Lower lobe of right lung (tissue), 2 donors: ENCODE results near the gene IL31RA. TPM values are rescaled to one million over a fixed set of nuclear protein-coding genes. Genes with fewer than 3 reads are reported as not detected.

Source experiments
- ATAC-seq, 2 donors: fragments of 200-7000 bp; cut with Tn5 transposase; one replicate each; pipeline ENCODE4 v1.9.1; 2020 to 2022; ENCODE audit warnings: mild to moderate bottlenecking in 2 of 2, moderate library complexity in 2 of 2
- DNase-seq: peaks from one replicate; pipeline ENCODE4 v3.0.0-alpha.2; 2020
- H3K27ac ChIP-seq: fragments of 200-600 bp; one replicate; pipeline ENCODE4 v1.8.0; 2022
- H3K27me3 ChIP-seq: fragments of 200-600 bp; one replicate; pipeline ENCODE4 v1.8.0; 2022; ENCODE audit warnings: low read depth
- H3K36me3 ChIP-seq: fragments of 200-600 bp; one replicate; pipeline ENCODE4 v1.8.0; 2022; ENCODE audit warnings: mild to moderate bottlenecking
- H3K4me1 ChIP-seq: fragments of 200-600 bp; one replicate; pipeline ENCODE4 v1.8.0; 2022
- H3K4me3 ChIP-seq: fragments of 200-600 bp; one replicate; pipeline ENCODE4 v1.8.0; 2022; ENCODE audit warnings: mild to moderate bottlenecking
- H3K9me3 ChIP-seq: fragments of 200-600 bp; one replicate; pipeline ENCODE4 v1.8.0; 2022
- intact Hi-C: fragments of 100-400 bp; cut with DNase I; formaldehyde crosslinking; loops from one replicate; pipeline ENCODE4 v1.11.0; 2022
- total RNA-seq: library from RNA; stranded (reverse); fragmentation: NEBNext Ultra II Directional; extraction: Animal tissue kit (Norgen Biotek cat#: 25700); gene quantifications from one replicate; pipeline ENCODE4 v1.2.1, GENCODE V29; 2021
- TF ChIP-seq, protein P1 (sequence below): fragments of 200-600 bp; IDR thresholded peaks from one replicate; pipeline ENCODE4 v1.8.0; 2022; ENCODE audit warnings: antibody characterized with exemption, mild to moderate bottlenecking
- donor health status: DM: no; HTN: yes; CAD: no; lungs with severe emphysema.

IL31RA gene
- total RNA-seq, 1 donor from 2014 or later = not detected

DNA sequence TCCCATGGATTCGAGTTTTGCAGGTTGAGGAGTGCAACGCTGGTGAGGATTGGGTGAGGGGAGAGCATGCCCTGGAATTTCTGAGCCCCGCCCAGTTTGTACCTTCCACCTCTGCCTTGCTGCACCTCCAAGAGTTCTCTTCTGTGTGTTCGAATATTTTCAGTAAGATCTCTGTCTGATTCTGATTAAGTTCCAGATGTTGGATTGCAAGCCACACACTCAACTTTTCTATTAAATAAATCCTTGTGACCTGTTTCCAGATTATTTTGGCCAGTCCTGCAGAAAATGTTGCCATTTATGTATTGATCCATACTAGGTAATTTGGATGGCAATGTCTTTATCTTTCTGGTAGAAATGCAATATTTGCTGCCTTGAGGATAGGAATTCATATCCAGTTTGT lies 54.1 kb downstream of the IL31RA start:
- Histone ChIP-seq H3K9me3 (no peaks in the 10 kb centered on the region), H3K36me3 (no peaks in the 10 kb centered on the region), H3K27ac (no peak overlapping the region), H3K27me3 (no peaks in the 10 kb centered on the region), H3K4me1 (peaks cover 10% of the 10 kb centered on the region), H3K4me3 (no peak overlapping the region)
- TF ChIP-seq, protein P1, sequence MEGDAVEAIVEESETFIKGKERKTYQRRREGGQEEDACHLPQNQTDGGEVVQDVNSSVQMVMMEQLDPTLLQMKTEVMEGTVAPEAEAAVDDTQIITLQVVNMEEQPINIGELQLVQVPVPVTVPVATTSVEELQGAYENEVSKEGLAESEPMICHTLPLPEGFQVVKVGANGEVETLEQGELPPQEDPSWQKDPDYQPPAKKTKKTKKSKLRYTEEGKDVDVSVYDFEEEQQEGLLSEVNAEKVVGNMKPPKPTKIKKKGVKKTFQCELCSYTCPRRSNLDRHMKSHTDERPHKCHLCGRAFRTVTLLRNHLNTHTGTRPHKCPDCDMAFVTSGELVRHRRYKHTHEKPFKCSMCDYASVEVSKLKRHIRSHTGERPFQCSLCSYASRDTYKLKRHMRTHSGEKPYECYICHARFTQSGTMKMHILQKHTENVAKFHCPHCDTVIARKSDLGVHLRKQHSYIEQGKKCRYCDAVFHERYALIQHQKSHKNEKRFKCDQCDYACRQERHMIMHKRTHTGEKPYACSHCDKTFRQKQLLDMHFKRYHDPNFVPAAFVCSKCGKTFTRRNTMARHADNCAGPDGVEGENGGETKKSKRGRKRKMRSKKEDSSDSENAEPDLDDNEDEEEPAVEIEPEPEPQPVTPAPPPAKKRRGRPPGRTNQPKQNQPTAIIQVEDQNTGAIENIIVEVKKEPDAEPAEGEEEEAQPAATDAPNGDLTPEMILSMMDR = no peak
- ATAC-seq (no peak), DNase-seq (no peak)
- intact Hi-C loops = no loop called here

DNA sequence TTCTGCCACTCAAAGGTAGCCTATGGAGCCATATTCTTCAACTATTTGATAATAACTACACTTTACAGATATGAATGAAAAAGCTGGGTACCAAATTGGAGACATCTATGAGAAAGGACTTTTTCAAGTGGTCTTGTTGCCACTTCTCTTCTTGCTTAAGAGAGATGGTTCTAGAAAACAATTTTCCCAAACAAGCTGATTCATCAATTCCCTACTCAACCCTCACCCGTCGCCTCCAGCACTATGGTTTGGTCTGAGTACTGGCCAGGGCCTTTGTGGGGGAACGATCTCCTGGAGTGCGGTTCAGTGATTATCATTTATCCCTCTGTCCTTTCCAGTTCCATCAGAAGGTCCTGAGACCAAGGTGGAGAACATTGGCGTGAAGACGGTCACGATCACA lies 56.8 kb downstream of the IL31RA start:
- H3K27me3 ChIP-seq = no peaks in the 10 kb centered on the region
- no peak for DNase-seq
- TF ChIP-seq, protein P1 = no peak

DNA sequence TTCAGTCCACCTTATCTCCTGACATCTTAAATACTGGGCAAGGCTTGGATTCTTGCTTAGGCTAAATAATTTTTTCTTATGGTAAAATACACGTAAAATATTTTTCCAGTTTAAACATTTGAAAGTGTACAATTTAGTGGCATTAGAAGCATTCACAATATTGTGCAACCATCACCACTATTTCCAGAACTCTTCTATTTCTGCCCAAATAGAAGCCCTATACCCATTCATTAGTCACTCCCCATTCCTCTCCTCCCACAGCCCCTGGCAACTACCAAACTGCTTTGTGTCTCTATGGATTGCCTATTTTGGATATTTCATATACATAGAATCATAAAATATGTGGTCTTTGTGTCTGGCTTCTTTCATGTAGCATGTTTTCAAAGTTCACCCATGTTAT lies 57.6 kb downstream of the IL31RA start:
- Histone ChIP-seq H3K4me3 (no peak overlapping the region), H3K27me3 (no peaks in the 10 kb centered on the region), H3K36me3 (no peaks in the 10 kb centered on the region), H3K9me3 (no peaks in the 10 kb centered on the region), H3K4me1 (peaks cover 2% of the 10 kb centered on the region), H3K27ac (no peak overlapping the region)
- ATAC-seq (no peak), DNase-seq (no peak)
- TF ChIP-seq, protein P1 = no peak
- intact Hi-C loops = no loop called here

More for the DNA sequence above, 56.8 kb downstream of the IL31RA start:
- no peak overlapping the region for H3K27ac ChIP-seq
- no peak for ATAC-seq
- intact Hi-C loops = no loop called here
- peaks cover 10% of the 10 kb centered on the region for H3K4me1 ChIP-seq
- no peak overlapping the region for H3K4me3 ChIP-seq
- H3K9me3 ChIP-seq = no peaks in the 10 kb centered on the region
- H3K36me3 ChIP-seq = no peaks in the 10 kb centered on the region

- no peaks in the 10 kb centered on the region for H3K27me3 ChIP-seq
- H3K36me3 ChIP-seq = no peaks in the 10 kb centered on the region
- no peak overlapping the region for H3K4me3 ChIP-seq
- intact Hi-C loops = no loop called here
- DNase-seq (no peak), ATAC-seq (no peak)
- no peak overlapping the region for H3K27ac ChIP-seq
- no peaks in the 10 kb centered on the region for H3K4me1 ChIP-seq
- no peaks in the 10 kb centered on the region for H3K9me3 ChIP-seq
- TF ChIP-seq, protein P1 = no peak
Observed at GRCh38 chr5:55911784-55912653, 60.9 kb downstream of the IL31RA start.

DNA sequence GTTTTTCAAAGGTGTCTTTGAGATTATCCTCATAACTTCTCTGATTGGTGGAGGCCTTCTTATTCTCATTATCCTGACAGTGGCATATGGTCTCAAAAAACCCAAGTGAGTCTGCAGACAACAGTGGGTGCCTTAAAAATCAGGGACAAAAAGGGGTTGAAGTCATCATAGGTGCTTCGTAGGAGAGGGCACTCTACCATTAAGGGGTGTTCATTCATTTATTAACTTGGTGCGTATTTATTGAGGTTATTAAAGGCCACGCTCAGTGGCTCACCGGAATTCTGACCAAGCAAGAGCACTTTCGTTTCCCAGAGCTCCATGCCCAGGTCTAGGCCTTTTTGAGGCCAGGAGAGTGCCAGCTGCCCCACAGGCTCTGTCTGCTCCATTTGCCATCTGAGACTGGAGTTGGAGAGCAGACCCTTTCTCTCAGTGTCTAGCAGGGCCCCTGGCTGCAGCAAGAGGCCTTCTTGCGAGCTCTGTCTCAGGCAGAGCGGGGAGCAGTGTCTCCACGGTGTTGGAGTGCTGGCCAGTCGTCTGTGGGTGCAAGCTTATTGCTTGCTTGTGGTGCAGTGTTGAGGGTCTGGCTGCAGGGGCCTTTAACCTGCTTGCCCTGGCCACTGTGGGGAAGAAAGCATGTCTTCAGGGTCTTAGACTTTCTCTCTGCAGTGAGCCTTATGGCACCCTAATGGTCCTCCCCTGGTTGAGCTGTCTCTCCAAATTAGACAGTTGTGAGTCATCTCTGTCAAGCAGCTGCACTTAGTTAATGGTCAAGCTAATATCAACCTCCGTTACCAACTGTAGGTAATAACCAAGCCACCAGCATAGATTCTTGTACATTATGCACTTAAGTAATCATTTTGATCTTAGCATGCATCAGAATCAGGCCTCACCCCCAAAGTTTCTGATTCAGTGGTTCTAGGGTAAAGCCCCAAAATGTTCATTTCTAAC lies 62.6 kb downstream of the IL31RA start:
- ATAC-seq (no peak), DNase-seq (no peak)
- Histone ChIP-seq H3K36me3 (no peaks in the 10 kb centered on the region), H3K4me1 (no peaks in the 10 kb centered on the region), H3K9me3 (no peaks in the 10 kb centered on the region), H3K4me3 (no peak overlapping the region), H3K27me3 (no peaks in the 10 kb centered on the region), H3K27ac (no peak overlapping the region)
- TF ChIP-seq, protein P1 = no peak
- intact Hi-C loops = no loop called here
